Glutamatergic neuron (in vitro differentiated cells): ENCODE data around the gene KLF2. TPM values are rescaled to one million over a fixed set of nuclear protein-coding genes. Genes with fewer than 3 reads are reported as not detected.

ENCODE experiments used
- DNase-seq: peaks from one replicate; pipeline ENCODE4 v3.0.0; 2022
- H3K27ac Mint-ChIP-seq: one replicate; pipeline ENCODE4 v1.8.0; 2020; ENCODE audit warnings: mild to moderate bottlenecking, mixed read lengths, inconsistent platforms; ENCODE audit not compliant: unreplicated experiment
- H3K27me3 Mint-ChIP-seq: one replicate; pipeline ENCODE4 v1.8.0; 2020; ENCODE audit warnings: mild to moderate bottlenecking, moderate library complexity, mixed read lengths, inconsistent platforms; ENCODE audit not compliant: unreplicated experiment
- H3K36me3 Mint-ChIP-seq: one replicate; pipeline ENCODE4 v1.8.0; 2020; ENCODE audit warnings: mild to moderate bottlenecking, mixed read lengths, inconsistent platforms; ENCODE audit not compliant: unreplicated experiment
- H3K4me1 Mint-ChIP-seq: one replicate; pipeline ENCODE4 v1.8.0; 2020; ENCODE audit warnings: mild to moderate bottlenecking, low read depth, mixed read lengths, inconsistent platforms; ENCODE audit not compliant: unreplicated experiment
- H3K4me3 Mint-ChIP-seq: one replicate; pipeline ENCODE4 v1.8.0; 2020; ENCODE audit warnings: mild to moderate bottlenecking, mixed read lengths, inconsistent platforms; ENCODE audit not compliant: unreplicated experiment
- H3K9me3 Mint-ChIP-seq: one replicate; pipeline ENCODE4 v1.8.0; 2020; ENCODE audit warnings: mild to moderate bottlenecking, moderate library complexity, mixed read lengths, inconsistent platforms; ENCODE audit not compliant: unreplicated experiment
- CTCF ChIP-seq: fragments of 200-600 bp; sonication (generic); IDR thresholded peaks from one replicate; pipeline ENCODE4 v1.5.0; 2021; ENCODE audit not compliant: partially characterized antibody, unreplicated experiment
- total RNA-seq: library from RNA; stranded (reverse); fragmentation: NEBNext Ultra II Directional; extraction: Animal tissue kit (Norgen Biotek cat#: 25700); gene quantifications from one replicate; pipeline ENCODE4 v1.2.1, GENCODE V29; 2021; ENCODE audit not compliant: unreplicated experiment

The KLF2 gene
- total RNA-seq, 1 donor from 2014 or later: not detected

- DNase-seq: no peak
- peaks cover 3% of the 10 kb centered on the region for H3K4me1 Mint-ChIP-seq
- no peaks in the 10 kb centered on the region for H3K36me3 Mint-ChIP-seq
- peaks cover 15% of the 10 kb centered on the region for H3K27me3 Mint-ChIP-seq
- TF ChIP-seq CTCF: no peak
- H3K4me3 Mint-ChIP-seq: no peak overlapping the region
- H3K27ac Mint-ChIP-seq: no peak overlapping the region
- H3K9me3 Mint-ChIP-seq: peaks cover 2% of the 10 kb centered on the region
Measured at GRCh38 chr19:16330806-16331690, 6.4 kb downstream of the KLF2 start.

GRCh38 chr19:16333001-16333586, 8.5 kb downstream of the KLF2 start:
- peaks cover 2% of the 10 kb centered on the region for H3K9me3 Mint-ChIP-seq
- H3K36me3 Mint-ChIP-seq: no peaks in the 10 kb centered on the region
- no peak for TF ChIP-seq CTCF
- no peak overlapping the region for H3K4me3 Mint-ChIP-seq
- DNase-seq: no peak
- H3K4me1 Mint-ChIP-seq: no peaks in the 10 kb centered on the region
- H3K27me3 Mint-ChIP-seq: peaks cover 8% of the 10 kb centered on the region
- H3K27ac Mint-ChIP-seq: no peak overlapping the region

- no peak overlapping the region for H3K27ac Mint-ChIP-seq
- no peak for DNase-seq
- peaks cover 6% of the 10 kb centered on the region for H3K27me3 Mint-ChIP-seq
- no peaks in the 10 kb centered on the region for H3K36me3 Mint-ChIP-seq
- no peaks in the 10 kb centered on the region for H3K4me1 Mint-ChIP-seq
- no peak for TF ChIP-seq CTCF
- H3K4me3 Mint-ChIP-seq: no peak overlapping the region
- peaks cover 2% of the 10 kb centered on the region for H3K9me3 Mint-ChIP-seq
Measured at GRCh38 chr19:16334411-16334810, 9.8 kb downstream of the KLF2 start.

- H3K9me3 Mint-ChIP-seq: no peaks in the 10 kb centered on the region
- H3K27ac Mint-ChIP-seq: no peak overlapping the region
- peaks cover 6% of the 10 kb centered on the region for H3K27me3 Mint-ChIP-seq
- no peak overlapping the region for H3K4me3 Mint-ChIP-seq
- H3K4me1 Mint-ChIP-seq: no peaks in the 10 kb centered on the region
- no peak for TF ChIP-seq CTCF
- no peak for DNase-seq
- H3K36me3 Mint-ChIP-seq: no peaks in the 10 kb centered on the region
Measured at GRCh38 chr19:16335226-16335625, 10.6 kb downstream of the KLF2 start.

- Mint-ChIP-seq H3K36me3 (no peaks in the 10 kb centered on the region), H3K27me3 (peaks cover 7% of the 10 kb centered on the region), H3K4me3 (no peak overlapping the region), H3K9me3 (no peaks in the 10 kb centered on the region), H3K27ac (no peak overlapping the region), H3K4me1 (no peaks in the 10 kb centered on the region)
- DNase-seq: no peak
- no peak for TF ChIP-seq CTCF
Measured at GRCh38 chr19:16336571-16336970, 11.9 kb downstream of the KLF2 start.
